NT2/D1 (cell line): ENCODE results near the gene LPP.

Experiments used
- SUZ12 ChIP-seq: IDR thresholded peaks from 2 replicates; pipeline ENCODE4 v1.6.1; 2011; ENCODE audit not compliant: insufficient read length, insufficient read depth; ENCODE audit errors: extremely low read depth
- ZNF274 ChIP-seq: IDR thresholded peaks from 2 replicates; pipeline ENCODE4 v1.6.1; 2011; ENCODE audit warnings: mild to moderate bottlenecking, low read depth, low read length

GRCh38 chr3:188310270-188310710 lies 156.3 kb downstream of the LPP start:
- no peak for TF ChIP-seq SUZ12
- TF ChIP-seq ZNF274 = no peak
